Measurements from ENCODE around the gene TAF11L9. TPM values are rescaled to one million over a fixed set of nuclear protein-coding genes. Genes with fewer than 3 reads are reported as not detected.
"Not testable (repeated sequence)": the region's sequence is repeated elsewhere in the genome, so short reads cannot be mapped to it uniquely, and the experiment has no call there.

The TAF11L9 gene
- total and polyA plus RNA-seq, 5 donors = not detected

DNA sequence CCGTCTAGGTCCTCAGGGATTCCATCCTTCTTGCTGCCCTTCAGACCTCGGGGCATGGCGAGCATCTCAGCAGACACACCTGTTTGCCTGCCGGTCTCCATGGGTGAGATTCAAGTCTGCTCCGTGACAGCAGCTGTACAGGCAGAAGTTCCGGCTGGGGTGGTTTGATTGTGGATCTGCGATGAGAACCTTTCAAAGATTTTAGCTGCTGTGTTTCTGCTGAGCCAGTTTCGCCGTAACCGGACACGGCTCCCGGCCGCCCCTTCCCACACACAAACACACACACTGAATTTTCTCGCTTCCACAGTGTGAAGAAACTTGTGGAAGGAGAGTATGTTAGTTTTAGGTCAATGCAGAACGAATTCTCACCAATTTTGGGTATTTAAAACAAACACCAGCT lies 3.5 kb upstream of the TAF11L9 start, which contains the start of gene TAF11L10:
Gene TAF11L10 (minus strand): TSS at position 101 of the 400 bp plus-strand sequence.
- DNase-seq; intact Hi-C loops (cut with DNase I); H3K27ac ChIP-seq (ENCODE audit: low read length); H3K27me3 ChIP-seq (ENCODE audit: control insufficient read depth, insufficient read depth); ATAC-seq; H3K4me3 ChIP-seq (ENCODE audit: low read length); H3K4me1 ChIP-seq (ENCODE audit: control insufficient read depth, insufficient read depth, low read length); H3K9me3 ChIP-seq (ENCODE audit: control insufficient read depth, low read length): not testable (repeated sequence)
- no CpG with 5 or more reads among the region's 15 CpGs for WGBS

DNA sequence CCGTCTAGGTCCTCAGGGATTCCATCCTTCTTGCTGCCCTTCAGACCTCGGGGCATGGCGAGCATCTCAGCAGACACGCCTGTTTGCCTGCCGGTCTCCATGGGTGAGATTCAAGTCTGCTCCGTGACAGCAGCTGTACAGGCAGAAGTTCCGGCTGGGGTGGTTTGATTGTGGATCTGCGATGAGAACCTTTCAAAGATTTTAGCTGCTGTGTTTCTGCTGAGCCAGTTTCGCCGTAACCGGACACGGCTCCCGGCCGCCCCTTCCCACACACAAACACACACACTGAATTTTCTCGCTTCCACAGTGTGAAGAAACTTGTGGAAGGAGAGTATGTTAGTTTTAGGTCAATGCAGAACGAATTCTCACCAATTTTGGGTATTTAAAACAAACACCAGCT lies 3.3 kb downstream of the TAF11L9 start, which contains the start of gene TAF11L8:
Gene TAF11L8 (minus strand): TSS at position 101 of the 400 bp plus-strand sequence.
- no CpG with 5 or more reads among the region's 16 CpGs for WGBS
- not testable (repeated sequence) for ATAC-seq

GRCh38 chr5:17585658-17586057 lies 8.5 kb downstream of the TAF11L9 start, which contains the start of gene TAF11L7:
TAF11L7 (minus strand) TSS chr5:17585758.
- H3K4me1 ChIP-seq (ENCODE audit: control insufficient read depth, insufficient read depth, low read length); H3K27me3 ChIP-seq (ENCODE audit: control insufficient read depth, insufficient read depth); ATAC-seq; H3K4me3 ChIP-seq (ENCODE audit: low read length); H3K27ac ChIP-seq (ENCODE audit: low read length); intact Hi-C loops (cut with DNase I); H3K9me3 ChIP-seq (ENCODE audit: control insufficient read depth, low read length); DNase-seq: not testable (repeated sequence)
- WGBS = no CpG with 5 or more reads among the region's 16 CpGs

More for the DNA sequence above, 3.3 kb downstream of the TAF11L9 start, which contains the start of gene TAF11L8:
- H3K27ac ChIP-seq (ENCODE audit: low read length); H3K4me3 ChIP-seq (ENCODE audit: low read length); H3K9me3 ChIP-seq (ENCODE audit: control insufficient read depth, low read length); H3K4me1 ChIP-seq (ENCODE audit: control insufficient read depth, insufficient read depth, low read length); DNase-seq; H3K27me3 ChIP-seq (ENCODE audit: control insufficient read depth, insufficient read depth); intact Hi-C loops (cut with DNase I): not testable (repeated sequence)

Other genes starting within 250 kb of the TAF11L9 start
- not detected for gene TAF11L2, start 96.2 kb downstream of the TAF11L9 start, total RNA-seq
- not detected for gene TAF11L2, start 96.2 kb downstream of the TAF11L9 start, polyA plus RNA-seq
- not detected for gene TAF11L3, start 76.0 kb downstream of the TAF11L9 start, total RNA-seq
- not detected for gene TAF11L3, start 76.0 kb downstream of the TAF11L9 start, polyA plus RNA-seq
- not detected for gene TAF11L4, start 72.6 kb downstream of the TAF11L9 start, total RNA-seq
- not detected for gene TAF11L4, start 72.6 kb downstream of the TAF11L9 start, polyA plus RNA-seq
- gene TAF11L5, start 69.2 kb downstream of the TAF11L9 start, total RNA-seq = not detected
- gene TAF11L5, start 69.2 kb downstream of the TAF11L9 start, polyA plus RNA-seq = not detected
- gene TAF11L6, start 65.7 kb downstream of the TAF11L9 start, total RNA-seq = not detected
- not detected for gene TAF11L6, start 65.7 kb downstream of the TAF11L9 start, polyA plus RNA-seq
- not detected for gene TAF11L7, start 8.6 kb downstream of the TAF11L9 start, total RNA-seq
- not detected for gene TAF11L7, start 8.6 kb downstream of the TAF11L9 start, polyA plus RNA-seq
- not detected for gene TAF11L8, start 3.4 kb downstream of the TAF11L9 start, total RNA-seq
- not detected for gene TAF11L8, start 3.4 kb downstream of the TAF11L9 start, polyA plus RNA-seq
- gene TAF11L10, start 3.4 kb upstream of the TAF11L9 start, total RNA-seq = not detected
- gene TAF11L10, start 3.4 kb upstream of the TAF11L9 start, polyA plus RNA-seq = not detected
- not detected for gene TAF11L11, start 9.8 kb upstream of the TAF11L9 start, total RNA-seq
- not detected for gene TAF11L11, start 9.8 kb upstream of the TAF11L9 start, polyA plus RNA-seq
- gene TAF11L12, start 16.0 kb upstream of the TAF11L9 start, total RNA-seq = not detected
- gene TAF11L12, start 16.0 kb upstream of the TAF11L9 start, polyA plus RNA-seq = not detected
- not detected for gene TAF11L13, start 37.7 kb upstream of the TAF11L9 start, total RNA-seq
- gene TAF11L13, start 37.7 kb upstream of the TAF11L9 start, polyA plus RNA-seq = not detected
- not detected for gene TAF11L14, start 40.1 kb upstream of the TAF11L9 start, total RNA-seq
- gene TAF11L14, start 40.1 kb upstream of the TAF11L9 start, polyA plus RNA-seq = not detected